HG03342 (cell line): ENCODE data around the gene PTPRG.

Experiments
- ATAC-seq: cut with Tn5 transposase; IDR thresholded peaks from one replicate; pipeline ENCODE4 v1.9.1; 2021; ENCODE audit warnings: mild to moderate bottlenecking, moderate library complexity; ENCODE audit not compliant: unreplicated experiment

The PTPRG gene

GRCh38 chr3:61562042-61562720 lies 810 bp downstream of the PTPRG start:
- ATAC-seq, result no peak

DNA sequence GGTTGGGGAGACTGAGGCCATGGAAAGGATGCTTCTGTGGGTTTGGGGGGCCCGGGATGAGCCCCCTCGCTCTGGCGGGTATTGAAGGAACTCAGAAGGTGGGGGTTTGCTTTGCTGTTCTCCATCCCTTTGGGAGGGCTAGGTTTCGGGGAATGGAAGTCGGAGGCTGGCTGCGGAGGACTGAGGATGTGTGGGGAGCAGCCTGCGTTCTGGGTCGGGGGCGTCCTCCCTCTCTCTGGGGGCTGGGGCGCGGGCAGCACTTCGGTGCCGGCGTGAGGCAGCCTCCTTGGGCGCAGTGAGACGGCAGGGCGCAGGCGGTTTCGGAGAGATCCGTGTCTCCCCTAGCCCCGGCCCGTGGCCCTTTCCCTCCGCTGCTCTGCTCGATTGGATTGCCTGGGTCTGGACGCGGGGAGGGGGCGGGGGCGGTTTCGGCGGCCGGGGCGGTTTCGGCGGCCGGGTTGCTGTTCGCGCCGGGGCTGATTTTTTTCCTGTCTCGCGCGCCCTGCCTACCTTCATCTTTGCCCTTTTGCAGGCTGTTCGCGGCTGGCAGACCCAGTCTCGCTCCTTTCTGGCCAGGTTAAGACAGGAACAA lies 1.4 kb downstream of the PTPRG start:
- ATAC-seq, result no peak

DNA sequence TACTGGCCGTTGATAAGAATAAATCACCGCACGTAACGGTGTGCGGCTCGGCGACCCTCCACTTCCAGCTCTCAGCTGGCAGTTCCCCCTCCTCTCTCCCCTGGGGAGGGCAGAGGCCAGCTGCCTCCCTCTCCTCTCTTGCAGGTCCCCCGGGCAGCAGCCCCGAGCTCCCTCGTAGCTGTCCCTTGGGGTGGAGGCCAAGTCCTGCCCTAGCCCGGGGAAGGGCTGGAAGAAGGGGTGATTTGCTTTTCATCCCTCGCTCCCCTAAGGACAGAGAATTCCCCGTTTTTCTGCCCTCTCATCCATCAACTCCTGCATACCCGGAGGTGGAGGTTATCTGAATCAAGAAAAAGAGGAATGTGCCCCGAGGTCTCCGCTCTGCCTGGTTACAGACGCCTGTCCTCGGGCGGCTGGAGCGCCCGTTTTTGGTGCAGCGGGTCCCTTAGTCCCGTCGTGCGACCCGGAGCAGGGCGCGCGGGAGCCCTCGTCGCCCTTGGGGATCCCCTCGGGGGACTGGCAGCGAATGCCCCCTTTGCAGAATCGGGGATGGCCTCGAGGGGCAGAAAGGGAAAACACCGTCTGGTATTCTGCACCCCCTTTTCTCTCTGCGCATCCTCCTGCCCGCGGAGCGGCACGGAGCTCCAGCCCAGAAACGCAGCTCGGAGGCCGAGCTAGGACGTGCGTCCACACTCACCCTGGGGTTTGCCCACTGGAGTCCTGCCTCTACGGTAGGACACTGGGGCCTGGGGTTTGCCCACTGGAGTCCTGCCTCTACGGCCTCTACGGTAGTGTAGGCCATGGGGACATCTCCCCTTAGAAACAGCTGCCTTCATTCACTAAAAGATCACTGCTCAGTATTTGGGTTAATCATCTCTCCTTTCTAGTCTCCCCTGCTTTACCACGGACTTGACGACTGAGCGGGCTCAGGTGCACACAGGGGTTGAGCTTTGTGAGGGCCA lies 2.2 kb downstream of the PTPRG start:
- no peak for ATAC-seq

GRCh38 chr3:61564395-61565059 lies 3.2 kb downstream of the PTPRG start:
- no peak for ATAC-seq

DNA sequence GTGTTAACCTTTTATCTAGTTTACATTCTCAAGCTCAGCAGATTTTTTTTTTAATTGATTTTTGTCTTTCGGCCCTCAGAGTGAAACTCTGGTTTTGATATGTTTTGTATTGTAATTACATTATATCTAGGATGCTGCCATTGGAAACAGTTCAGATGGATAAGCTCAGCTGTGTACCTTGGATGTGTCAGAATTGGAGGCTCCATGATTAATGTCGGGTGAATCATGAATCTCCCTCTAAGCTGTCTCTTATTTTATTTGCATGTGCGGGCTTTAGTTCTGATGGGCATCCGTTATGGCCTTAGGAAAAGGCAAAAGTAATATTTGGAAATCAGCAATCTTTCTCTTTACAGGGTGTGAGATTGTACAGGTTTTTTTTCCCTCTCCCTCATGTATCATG lies 4.2 kb downstream of the PTPRG start:
- ATAC-seq, result no peak

- ATAC-seq, result no peak
These were observed 6.8 kb downstream of the PTPRG start for GRCh38 chr3:61568127-61568526.

DNA sequence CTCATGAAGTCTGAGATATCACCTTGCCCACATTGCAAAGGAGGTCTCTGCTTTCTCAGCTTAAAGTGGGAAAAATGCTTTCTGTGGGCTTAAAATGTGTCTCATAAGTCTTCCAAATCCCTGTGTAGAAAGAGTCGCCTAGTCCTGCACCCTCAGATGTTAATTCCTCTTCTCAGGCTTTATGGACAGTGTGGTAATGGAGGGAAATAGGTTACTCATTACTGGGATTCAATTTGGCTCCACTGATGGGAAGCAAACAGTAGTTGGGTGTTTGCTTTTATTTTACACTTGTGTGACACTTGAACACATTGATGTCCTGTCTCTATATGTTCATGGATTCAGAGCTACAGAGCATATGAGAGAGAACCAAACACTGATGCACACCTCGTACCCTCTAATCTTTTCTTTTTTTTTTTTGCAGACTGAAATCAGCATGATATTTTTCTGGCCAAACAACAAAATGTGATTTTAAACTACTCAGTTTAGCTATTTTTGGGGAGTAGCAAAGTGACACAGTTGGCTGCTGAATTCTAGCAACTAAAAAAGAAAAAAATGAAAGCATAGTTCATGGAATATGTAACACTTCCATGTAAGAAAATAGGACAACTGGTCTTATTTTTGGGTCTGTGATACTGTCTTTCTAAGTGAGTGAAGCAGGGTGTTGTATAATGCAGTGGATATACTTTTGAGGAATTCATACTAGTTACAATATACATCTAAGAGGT lies 8.6 kb downstream of the PTPRG start:
- no peak for ATAC-seq

GRCh38 chr3:61570813-61571212 lies 9.4 kb downstream of the PTPRG start:
- ATAC-seq, result no peak

GRCh38 chr3:61571516-61572336 lies 10.4 kb downstream of the PTPRG start:
- ATAC-seq, result no peak

DNA sequence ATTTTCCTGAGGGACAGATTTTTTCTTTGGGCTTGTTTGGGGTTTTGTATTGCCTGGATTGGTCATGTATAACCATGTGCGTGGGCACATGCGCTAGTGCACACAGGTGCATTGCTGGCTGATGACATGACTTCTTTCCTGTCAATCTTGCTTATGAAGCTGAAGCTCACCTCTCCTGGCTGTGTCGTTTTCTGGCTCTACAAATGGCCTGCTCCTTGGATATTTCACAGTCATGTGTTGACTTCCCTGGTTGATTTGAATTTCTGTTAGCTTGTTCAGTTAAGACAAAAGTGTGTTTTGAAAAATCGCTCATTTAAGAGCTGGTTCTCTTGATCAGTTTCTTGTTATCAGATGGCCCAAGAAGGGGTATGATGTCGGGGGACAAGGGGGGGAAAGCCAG lies 11.5 kb downstream of the PTPRG start:
- ATAC-seq, result no peak

- no peak for ATAC-seq
These were observed 12.1 kb downstream of the PTPRG start for GRCh38 chr3:61573441-61573840.

GRCh38 chr3:61574854-61575253 lies 13.5 kb downstream of the PTPRG start:
- no peak for ATAC-seq

DNA sequence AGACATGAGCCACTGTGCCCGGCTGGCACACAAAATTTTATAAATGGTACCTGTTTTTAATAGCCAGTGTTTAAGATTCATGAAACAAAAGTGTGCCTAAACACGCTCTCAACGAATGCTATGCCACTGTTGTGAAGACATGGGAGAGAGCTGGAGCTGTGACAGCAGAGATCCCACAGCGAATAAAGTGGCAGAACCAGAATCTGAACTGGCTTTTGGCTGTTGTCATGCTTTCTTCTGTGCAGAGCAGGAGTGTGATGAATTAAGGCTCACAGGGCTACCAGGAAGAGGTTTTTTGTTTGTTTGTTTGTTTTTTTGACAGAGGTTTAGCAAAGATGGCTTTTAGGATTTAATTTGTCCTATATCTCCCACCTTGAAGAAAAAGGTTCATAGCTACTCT lies 14.5 kb downstream of the PTPRG start:
- no peak for ATAC-seq

- no peak for ATAC-seq
These were observed 16.4 kb downstream of the PTPRG start for GRCh38 chr3:61577760-61578159.

- ATAC-seq, result no peak
These were observed 17.4 kb downstream of the PTPRG start for GRCh38 chr3:61578667-61579367.

- ATAC-seq, result no peak
These were observed 18.3 kb downstream of the PTPRG start for GRCh38 chr3:61579685-61580084.

DNA sequence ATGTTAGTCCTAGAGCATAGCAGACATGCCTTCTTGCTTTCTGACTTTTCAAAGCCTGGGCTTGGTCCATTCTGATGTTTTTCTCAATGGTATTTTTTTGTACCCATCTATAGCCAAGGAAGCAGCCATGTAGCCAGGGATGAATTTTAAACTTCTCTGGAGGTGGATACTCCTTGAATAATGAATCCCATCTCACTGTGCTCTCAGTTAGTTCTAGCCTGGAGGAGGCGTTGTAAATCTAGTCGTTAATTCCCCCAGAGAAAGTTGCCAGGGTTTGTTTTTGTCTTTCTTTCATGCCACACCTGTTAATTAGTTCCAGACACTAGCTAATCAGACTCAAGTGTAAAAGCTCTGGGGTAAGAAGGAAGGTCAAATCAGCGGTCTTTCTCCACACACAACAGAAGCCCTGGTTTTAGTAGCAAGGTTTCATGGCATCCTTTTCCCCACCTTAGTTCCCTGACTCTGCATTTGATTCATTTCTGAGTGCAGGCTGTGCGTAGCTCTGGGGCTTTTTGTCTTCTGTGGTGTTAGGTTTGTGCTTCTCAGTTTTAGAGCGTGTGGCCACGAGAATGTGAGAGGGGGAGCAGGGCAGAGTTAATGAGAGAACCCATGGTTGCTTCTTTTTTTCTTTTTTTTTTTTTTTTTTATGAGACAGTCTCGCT lies 19.7 kb downstream of the PTPRG start:
- no peak for ATAC-seq

GRCh38 chr3:61582287-61582686 lies 20.9 kb downstream of the PTPRG start:
- ATAC-seq, result no peak

GRCh38 chr3:61582846-61583245 lies 21.5 kb downstream of the PTPRG start:
- ATAC-seq, result no peak
